PC-9 (cell line): ENCODE results near the gene IL1F10. TPM values are rescaled to one million over a fixed set of nuclear protein-coding genes. Genes with fewer than 3 reads are reported as not detected.

ENCODE experiments used
- BruUV-seq: library from RNA; stranded (reverse); fragments of 400-500 nt; replicated peaks from 2 replicates; lab custom pipeline; 2021; lab: Mats Ljungman, UMichigan
- CTCF ChIA-PET: fragments of 300-600 bp; sonication (Branson Sonifier 250); formaldehyde crosslinking; loops from one replicate; lab custom pipeline; 2022; ENCODE audit warnings: antibody characterized with exemption; lab: Charles Lee
- POLR2A ChIA-PET: fragments of 300-600 bp; sonication (Branson Sonifier 250); formaldehyde crosslinking; loops from one replicate; lab custom pipeline; 2022; ENCODE audit warnings: antibody characterized with exemption; ENCODE audit not compliant: unreplicated experiment; lab: Charles Lee
- DNase-seq, 2 experiments: peaks; one replicate each; pipeline versions ENCODE4 v3.0.0 to v3.0.0-alpha.2; 2015 to 2022; ENCODE audit warnings: mixed read lengths in 1 of 2
- H2AFZ ChIP-seq: fragments of 200-600 bp; sonication (generic); 2 replicates; pipeline ENCODE4 v1.8.1; 2017; ENCODE audit warnings: antibody characterized with exemption
- H3F3A ChIP-seq: fragments of 200-600 bp; sonication (generic); 2 replicates; pipeline ENCODE4 v1.8.1; 2017; ENCODE audit warnings: antibody characterized with exemption, mild to moderate bottlenecking, low read depth; ENCODE audit not compliant: insufficient read depth
- H3K27ac ChIP-seq: fragments of 200-600 bp; sonication (generic); 2 replicates; pipeline ENCODE4 v1.6.1; 2016; ENCODE audit warnings: mixed run types
- H3K27me3 ChIP-seq: fragments of 200-600 bp; sonication (generic); 2 replicates; pipeline ENCODE4 v1.6.1; 2016; ENCODE audit warnings: low read depth, mixed run types; ENCODE audit not compliant: insufficient read depth
- H3K36me3 ChIP-seq: fragments of 200-600 bp; sonication (generic); 2 replicates; pipeline ENCODE4 v1.6.1; 2016; ENCODE audit warnings: low read depth, mixed run types
- H3K4me1 ChIP-seq: fragments of 200-600 bp; sonication (generic); replicated peaks from 2 replicates; pipeline ENCODE4 v1.6.1; 2016; ENCODE audit warnings: mixed run types; ENCODE audit not compliant: insufficient read depth
- H3K4me2 ChIP-seq: fragments of 200-600 bp; sonication (generic); 2 replicates; pipeline ENCODE4 v1.6.1; 2017; ENCODE audit warnings: mixed run types
- H3K4me3 ChIP-seq: fragments of 200-600 bp; sonication (generic); 2 replicates; pipeline ENCODE4 v1.6.1; 2016; ENCODE audit warnings: mixed run types
- H3K79me2 ChIP-seq: fragments of 200-600 bp; sonication (generic); 2 replicates; pipeline ENCODE4 v1.6.1; 2017; ENCODE audit warnings: low read depth, mixed run types
- H3K9me2 ChIP-seq: fragments of 200-600 bp; sonication (generic); 2 replicates; pipeline ENCODE4 v1.8.1; 2017; ENCODE audit warnings: mild to moderate bottlenecking; ENCODE audit not compliant: insufficient read depth
- H3K9me3 ChIP-seq: fragments of 200-600 bp; sonication (generic); 2 replicates; pipeline ENCODE4 v1.8.1; 2016; ENCODE audit warnings: low read depth; ENCODE audit not compliant: insufficient read depth
- H4K20me1 ChIP-seq: fragments of 200-600 bp; sonication (generic); 2 replicates; pipeline ENCODE4 v1.8.1; 2017; ENCODE audit not compliant: insufficient read depth
- EZH2 ChIP-seq: fragments of 200-600 bp; sonication (generic); IDR thresholded peaks from 2 replicates; pipeline ENCODE4 v1.8.0; 2017; ENCODE audit warnings: antibody characterized with exemption, low read depth
- intact Hi-C: fragments of 100-400 bp; cut with micrococcal nuclease; formaldehyde crosslinking; loops from one replicate; pipeline ENCODE4 v1.10.0; 2022; ENCODE audit not compliant: unreplicated experiment
- total RNA-seq: library from RNA; stranded (reverse); gene quantifications from 2 replicates; pipeline ENCODE4 v1.2.3, GENCODE V29; 2021
- TF ChIP-seq, protein P1 (sequence below): fragments of 200-600 bp; sonication (generic); conservative IDR thresholded peaks from 2 replicates; pipeline ENCODE4 v1.6.1; 2017; ENCODE audit warnings: mixed run types, antibody characterized with exemption, mild to moderate bottlenecking, moderate library complexity

IL1F10 gene
- total RNA-seq, 1 experiment from 2014 or later: not detected

DNA sequence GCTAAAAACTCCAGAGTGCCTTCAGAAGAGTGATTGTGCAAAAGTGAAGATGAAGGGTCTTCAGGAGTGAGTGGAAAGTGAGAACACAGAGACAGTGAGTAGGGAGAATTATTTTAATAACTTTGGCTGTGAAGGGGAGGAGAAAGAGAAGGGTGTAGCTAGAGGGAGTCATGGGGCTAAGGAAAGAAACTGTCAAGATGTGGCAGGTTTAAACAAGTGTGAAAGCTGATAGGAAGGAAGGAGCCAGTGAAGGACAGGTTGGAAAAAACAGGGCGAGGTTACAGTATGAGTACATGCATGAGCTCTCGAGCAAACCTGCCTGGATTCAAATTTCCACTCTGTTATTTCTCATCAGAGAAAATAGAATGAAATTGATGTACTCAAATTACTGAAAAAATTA lies 17.8 kb downstream of the IL1F10 start:
- no peaks in the 10 kb centered on the region for H3K9me3 ChIP-seq
- POLR2A ChIA-PET: interaction anchor here (0.5 kb wide), 1 partner anchor 150 kb away, joined by 3 read pairs; no protein-coding TSS in a partner anchor
- no peak overlapping the region for H3K4me3 ChIP-seq
- intact Hi-C loops: loop anchor here (2.0 kb wide), 1 partner anchor 285 kb away; no protein-coding TSS in a partner anchor
- CTCF ChIA-PET: interaction anchor here (1.1 to 2.1 kb wide), 3 partner anchors 32 to 113 kb away, joined by 3 to 9 read pairs (median 3); no protein-coding TSS in a partner anchor
- H3K27ac ChIP-seq: no peak overlapping the region
- no peak for TF ChIP-seq EZH2
- TF ChIP-seq, protein P1, sequence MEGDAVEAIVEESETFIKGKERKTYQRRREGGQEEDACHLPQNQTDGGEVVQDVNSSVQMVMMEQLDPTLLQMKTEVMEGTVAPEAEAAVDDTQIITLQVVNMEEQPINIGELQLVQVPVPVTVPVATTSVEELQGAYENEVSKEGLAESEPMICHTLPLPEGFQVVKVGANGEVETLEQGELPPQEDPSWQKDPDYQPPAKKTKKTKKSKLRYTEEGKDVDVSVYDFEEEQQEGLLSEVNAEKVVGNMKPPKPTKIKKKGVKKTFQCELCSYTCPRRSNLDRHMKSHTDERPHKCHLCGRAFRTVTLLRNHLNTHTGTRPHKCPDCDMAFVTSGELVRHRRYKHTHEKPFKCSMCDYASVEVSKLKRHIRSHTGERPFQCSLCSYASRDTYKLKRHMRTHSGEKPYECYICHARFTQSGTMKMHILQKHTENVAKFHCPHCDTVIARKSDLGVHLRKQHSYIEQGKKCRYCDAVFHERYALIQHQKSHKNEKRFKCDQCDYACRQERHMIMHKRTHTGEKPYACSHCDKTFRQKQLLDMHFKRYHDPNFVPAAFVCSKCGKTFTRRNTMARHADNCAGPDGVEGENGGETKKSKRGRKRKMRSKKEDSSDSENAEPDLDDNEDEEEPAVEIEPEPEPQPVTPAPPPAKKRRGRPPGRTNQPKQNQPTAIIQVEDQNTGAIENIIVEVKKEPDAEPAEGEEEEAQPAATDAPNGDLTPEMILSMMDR: no peak
- H4K20me1 ChIP-seq: no peaks in the 10 kb centered on the region
- H3K4me2 ChIP-seq: no peak overlapping the region
- no TSS peak for BruUV-seq
- no peaks in the 10 kb centered on the region; the same call in 1 of the 2 replicates for H3K36me3 ChIP-seq
- no peak for DNase-seq
- H3K27me3 ChIP-seq: no peaks in the 10 kb centered on the region
- no peak overlapping the region for H2AFZ ChIP-seq
- H3F3A ChIP-seq: peaks cover 8% of the 10 kb centered on the region
- H3K9me2 ChIP-seq: no peaks in the 10 kb centered on the region
- no peaks in the 10 kb centered on the region for H3K79me2 ChIP-seq
- H3K4me1 ChIP-seq: peaks cover 9% of the 10 kb centered on the region

DNA sequence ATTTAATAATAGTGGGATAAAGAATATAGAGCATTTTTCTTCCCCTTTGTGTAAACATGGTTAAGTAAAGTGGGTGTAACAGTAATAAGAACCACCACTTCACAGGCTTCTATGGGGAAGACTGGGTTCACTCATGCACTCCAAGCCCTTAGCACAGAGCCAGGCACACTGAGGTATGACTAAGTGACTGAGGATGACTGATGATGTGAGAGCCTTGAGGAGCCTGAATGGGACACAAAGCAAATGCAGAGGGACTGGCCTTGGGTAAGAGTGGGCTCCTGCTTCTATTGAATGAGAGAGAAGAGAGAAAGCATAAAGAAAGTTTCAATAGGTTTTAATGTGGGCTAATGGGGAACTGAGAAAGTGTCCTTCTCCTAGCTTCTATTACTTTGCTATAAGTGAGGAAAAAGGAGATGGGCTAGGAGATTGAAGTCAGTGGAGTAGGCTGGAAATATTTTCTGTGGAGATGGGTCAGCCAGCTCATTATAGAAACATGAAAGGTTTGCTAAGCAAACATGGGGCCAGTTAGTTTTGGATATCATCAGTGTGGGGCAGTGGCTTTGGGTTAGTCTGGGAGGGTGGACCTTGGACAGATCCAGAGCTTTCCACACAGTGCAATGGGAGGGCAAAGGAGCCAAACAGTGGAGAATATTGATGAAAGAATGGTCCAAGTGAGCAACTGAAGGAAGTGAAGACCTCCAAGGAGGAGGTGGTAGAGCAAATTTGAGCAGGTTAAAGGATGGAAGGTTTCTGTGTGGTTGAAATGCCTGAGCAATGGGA lies 20.6 kb downstream of the IL1F10 start:
- H3K27ac ChIP-seq: no peak overlapping the region
- intact Hi-C loops: no loop called here
- no peaks in the 10 kb centered on the region for H3K9me2 ChIP-seq
- H3K4me2 ChIP-seq: no peak overlapping the region
- H3K27me3 ChIP-seq: no peaks in the 10 kb centered on the region
- no peaks in the 10 kb centered on the region for H3F3A ChIP-seq
- H3K4me1 ChIP-seq: no peaks in the 10 kb centered on the region
- no peak overlapping the region for H2AFZ ChIP-seq
- no peaks in the 10 kb centered on the region for H3K79me2 ChIP-seq
- DNase-seq: no peak
- no peaks in the 10 kb centered on the region for H3K36me3 ChIP-seq
- ChIA-PET CTCF (interaction anchor here (0.6 kb wide), 1 partner anchor 8 kb away, joined by 3 read pairs; no protein-coding TSS in a partner anchor), POLR2A (no interaction called here)
- no TSS peak for BruUV-seq
- H3K9me3 ChIP-seq: no peaks in the 10 kb centered on the region
- H3K4me3 ChIP-seq: no peak overlapping the region
- TF ChIP-seq, protein P1: no peak
- TF ChIP-seq EZH2: no peak
- H4K20me1 ChIP-seq: no peaks in the 10 kb centered on the region

DNA sequence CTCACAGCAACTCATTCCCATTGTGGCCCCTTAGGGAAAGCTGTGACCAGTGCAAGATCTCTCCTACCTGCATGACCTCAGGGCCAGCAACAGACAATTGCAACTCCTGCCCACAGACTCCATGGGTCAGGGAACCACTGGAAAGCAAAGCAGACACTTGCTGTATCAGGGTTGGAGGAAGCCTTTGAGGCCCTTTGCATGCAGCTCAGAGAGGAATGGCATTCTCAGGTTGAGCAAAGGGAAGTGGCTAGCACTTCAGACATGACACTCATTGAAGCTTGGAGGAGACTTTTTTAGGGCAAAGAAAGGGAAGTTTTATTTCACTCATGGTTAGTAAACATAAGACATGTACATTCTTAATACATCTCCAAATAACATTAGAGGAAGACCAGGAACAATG lies 22.1 kb downstream of the IL1F10 start:
- Histone ChIP-seq H3K4me1 (no peaks in the 10 kb centered on the region), H3F3A (no peaks in the 10 kb centered on the region), H3K79me2 (no peaks in the 10 kb centered on the region), H3K27ac (no peak overlapping the region), H3K27me3 (no peaks in the 10 kb centered on the region), H3K36me3 (no peaks in the 10 kb centered on the region), H3K9me2 (no peaks in the 10 kb centered on the region), H3K4me3 (no peak overlapping the region), H2AFZ (no peak overlapping the region), H3K4me2 (no peak overlapping the region), H3K9me3 (no peaks in the 10 kb centered on the region), H4K20me1 (no peaks in the 10 kb centered on the region)
- DNase-seq: no peak
- ChIA-PET POLR2A (no interaction called here), CTCF (no interaction called here)
- no peak for TF ChIP-seq EZH2
- TF ChIP-seq, protein P1: no peak
- no TSS peak for BruUV-seq
- intact Hi-C loops: no loop called here
